ENCODE data around the gene WIPI1. TPM values are rescaled to one million over a fixed set of nuclear protein-coding genes. Genes with fewer than 3 reads are reported as not detected.

The WIPI1 gene
- total RNA-seq, 1 donor from 2014 or later: 29.5 TPM

DNA sequence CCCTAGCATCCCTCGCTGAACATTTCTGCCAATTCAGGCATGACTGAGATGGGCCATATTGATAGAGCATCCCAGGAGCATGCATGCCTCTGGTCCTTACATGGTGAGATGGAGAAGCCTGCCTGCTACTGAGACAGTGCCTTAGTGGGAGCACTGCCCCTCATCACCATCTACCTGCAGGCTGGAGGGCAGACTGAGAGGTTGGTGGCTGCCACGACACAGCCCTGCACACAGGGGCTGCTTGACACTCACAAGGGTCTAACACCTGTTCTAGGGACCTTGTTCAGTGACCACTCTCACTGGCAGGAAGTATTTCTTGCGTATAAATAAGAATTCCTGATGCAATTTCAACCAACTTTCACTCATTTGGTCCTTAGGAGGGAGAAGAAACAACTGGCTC is 34.0 kb downstream of the WIPI1 start:
- Mint-ChIP-seq H3K4me3 (no peak overlapping the region), H3K36me3 (peaks cover 13% of the 10 kb centered on the region), H3K9me3 (no peaks in the 10 kb centered on the region), H3K4me1 (peaks cover 3% of the 10 kb centered on the region), H3K27me3 (ENCODE audit: insufficient read depth, low read depth) (peaks cover 2% of the 10 kb centered on the region), H3K27ac (no peak overlapping the region)
- peaks cover 8% of the 10 kb centered on the region for H3K4me1 ChIP-seq
- no peaks in the 10 kb centered on the region for H3K79me2 ChIP-seq (ENCODE audit: low read depth)
- no peak overlapping the region for H3K4me2 ChIP-seq
- TF ChIP-seq CTCF (IDR thresholded peaks at IDR 0.05) (no peak), EZH2 (IDR thresholded peaks at IDR 0.05) (no peak), EZH2phosphoT487 (IDR thresholded peaks at IDR 0.05) (no peak)
- H3K27ac ChIP-seq: no peak overlapping the region
- no peaks in the 10 kb centered on the region for H3K9me3 ChIP-seq (ENCODE audit: low read depth)
- no peaks in the 10 kb centered on the region for H4K20me1 ChIP-seq (ENCODE audit: low read depth)
- no peaks in the 10 kb centered on the region for H3K27me3 ChIP-seq
- H2AFZ ChIP-seq (replicated peaks): no peak overlapping the region
- peaks cover 5% of the 10 kb centered on the region for H3F3A ChIP-seq (ENCODE audit: low read depth)
- H3K4me3 ChIP-seq: no peak overlapping the region
- DNase-seq (ENCODE audit: low spot score): peak; percentile 1
- no peaks in the 10 kb centered on the region for H3K36me3 ChIP-seq
- no peak overlapping the region for H3K9ac ChIP-seq

DNA sequence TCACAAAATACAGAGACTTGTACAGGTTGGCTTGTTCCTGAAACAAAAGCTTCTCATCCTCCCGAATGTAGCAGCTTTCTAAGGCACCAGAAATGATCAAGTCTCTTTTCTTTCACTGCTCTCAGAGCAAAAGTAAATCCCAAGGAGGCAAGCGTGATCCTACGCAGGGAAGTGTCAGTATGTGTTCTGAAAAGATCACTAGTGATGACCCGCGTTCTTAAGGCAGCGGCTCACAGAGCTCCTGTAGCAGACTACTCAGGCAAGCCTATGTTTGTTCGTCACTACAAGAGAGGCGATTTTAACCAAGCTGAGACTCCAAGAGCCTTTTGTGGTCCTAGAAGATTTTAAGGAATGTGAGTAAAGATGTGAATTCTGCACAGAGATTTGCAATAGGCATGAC is 34.5 kb downstream of the WIPI1 start:
- no peak overlapping the region for H3K4me3 ChIP-seq
- Mint-ChIP-seq H3K27me3 (ENCODE audit: insufficient read depth, low read depth) (peaks cover 2% of the 10 kb centered on the region), H3K36me3 (peaks cover 13% of the 10 kb centered on the region), H3K4me1 (peaks cover 3% of the 10 kb centered on the region), H3K4me3 (no peak overlapping the region), H3K9me3 (no peaks in the 10 kb centered on the region), H3K27ac (no peak overlapping the region)
- H3K79me2 ChIP-seq (ENCODE audit: low read depth): no peaks in the 10 kb centered on the region
- TF ChIP-seq EZH2 (IDR thresholded peaks at IDR 0.05): no peak
- TF ChIP-seq EZH2phosphoT487 (IDR thresholded peaks at IDR 0.05): no peak
- TF ChIP-seq CTCF (IDR thresholded peaks at IDR 0.05): no peak
- peaks cover 5% of the 10 kb centered on the region for H3F3A ChIP-seq (ENCODE audit: low read depth)
- DNase-seq (ENCODE audit: low spot score): peak; percentile 1
- no peak overlapping the region for H3K9ac ChIP-seq
- no peaks in the 10 kb centered on the region for H4K20me1 ChIP-seq (ENCODE audit: low read depth)
- peaks cover 8% of the 10 kb centered on the region for H3K4me1 ChIP-seq
- no peaks in the 10 kb centered on the region for H3K36me3 ChIP-seq
- no peaks in the 10 kb centered on the region for H3K27me3 ChIP-seq
- no peak overlapping the region for H3K27ac ChIP-seq
- H3K9me3 ChIP-seq (ENCODE audit: low read depth): no peaks in the 10 kb centered on the region
- H3K4me2 ChIP-seq: no peak overlapping the region
- H2AFZ ChIP-seq (replicated peaks): no peak overlapping the region

DNA sequence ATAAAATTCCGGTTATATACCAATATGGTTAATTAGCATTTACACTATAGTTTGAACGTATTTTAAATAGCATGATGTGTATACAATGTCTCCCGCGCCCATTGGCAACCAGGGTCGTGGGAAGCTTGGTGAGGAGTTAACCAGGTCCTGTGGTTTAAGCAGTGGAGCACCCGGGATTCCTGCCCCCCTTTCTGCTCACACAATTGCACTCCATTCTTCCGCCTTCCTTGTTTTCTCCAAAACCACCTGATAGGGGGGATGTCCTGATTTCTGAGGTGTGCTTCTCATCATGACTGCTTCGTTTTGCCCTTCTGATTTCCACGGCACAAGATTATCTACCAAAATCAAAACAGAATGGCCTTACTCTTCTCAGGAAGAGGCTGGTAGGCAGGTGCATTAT is 35.8 kb downstream of the WIPI1 start:
- H3K36me3 ChIP-seq: no peaks in the 10 kb centered on the region
- H3K27ac ChIP-seq: no peak overlapping the region
- H3F3A ChIP-seq (ENCODE audit: low read depth): peaks cover 5% of the 10 kb centered on the region
- Mint-ChIP-seq H3K4me3 (no peak overlapping the region), H3K27ac (no peak overlapping the region), H3K4me1 (peaks cover 3% of the 10 kb centered on the region), H3K27me3 (ENCODE audit: insufficient read depth, low read depth) (peaks cover 2% of the 10 kb centered on the region), H3K36me3 (peaks cover 13% of the 10 kb centered on the region), H3K9me3 (peaks cover 3% of the 10 kb centered on the region)
- H3K9me3 ChIP-seq (ENCODE audit: low read depth): no peaks in the 10 kb centered on the region
- TF ChIP-seq EZH2phosphoT487 (IDR thresholded peaks at IDR 0.05) (no peak), CTCF (IDR thresholded peaks at IDR 0.05) (no peak), EZH2 (IDR thresholded peaks at IDR 0.05) (no peak)
- H2AFZ ChIP-seq (replicated peaks): no peak overlapping the region
- peak; percentile 1 for DNase-seq (ENCODE audit: low spot score)
- H3K27me3 ChIP-seq: no peaks in the 10 kb centered on the region
- H4K20me1 ChIP-seq (ENCODE audit: low read depth): no peaks in the 10 kb centered on the region
- no peaks in the 10 kb centered on the region for H3K79me2 ChIP-seq (ENCODE audit: low read depth)
- H3K4me3 ChIP-seq: no peak overlapping the region
- no peak overlapping the region for H3K9ac ChIP-seq
- peaks cover 8% of the 10 kb centered on the region for H3K4me1 ChIP-seq
- no peak overlapping the region for H3K4me2 ChIP-seq
